Parathyroid adenoma (tissue), 2 donors: ENCODE results near the gene RFC5.

ENCODE experiments used
- H2AFZ ChIP-seq: fragments of 300-600 bp; sonication (generic); one replicate; pipeline ENCODE4 v1.7.0; 2017; ENCODE audit warnings: antibody characterized with exemption, mild to moderate bottlenecking
- H3K27ac ChIP-seq: fragments of 300-600 bp; sonication (generic); one replicate; pipeline ENCODE4 v1.7.0; 2017
- H3K27me3 ChIP-seq: fragments of 300-600 bp; sonication (generic); one replicate; pipeline ENCODE4 v1.7.0; 2017; ENCODE audit warnings: low read length; ENCODE audit not compliant: control insufficient read depth, insufficient read depth
- H3K36me3 ChIP-seq: fragments of 300-600 bp; sonication (generic); one replicate; pipeline ENCODE4 v1.7.0; 2017; ENCODE audit warnings: low read length; ENCODE audit not compliant: control insufficient read depth, insufficient read depth
- H3K4me1 ChIP-seq: fragments of 300-600 bp; sonication (generic); one replicate; pipeline ENCODE4 v1.7.0; 2017; ENCODE audit warnings: control low read depth
- H3K4me2 ChIP-seq: fragments of 300-600 bp; sonication (generic); one replicate; pipeline ENCODE4 v1.7.0; 2017; ENCODE audit warnings: low read length
- H3K4me3 ChIP-seq: fragments of 300-600 bp; sonication (generic); one replicate; pipeline ENCODE4 v1.7.0; 2017; ENCODE audit warnings: low read depth, low read length
- H3K79me2 ChIP-seq: fragments of 300-600 bp; sonication (generic); one replicate; pipeline ENCODE4 v1.7.0; 2017; ENCODE audit warnings: control low read depth
- H3K9ac ChIP-seq: fragments of 300-600 bp; sonication (generic); one replicate; pipeline ENCODE4 v1.7.0; 2017; ENCODE audit warnings: mild to moderate bottlenecking
- H3K9me3 ChIP-seq: fragments of 300-600 bp; sonication (generic); one replicate; pipeline ENCODE4 v1.7.0; 2017; ENCODE audit warnings: low read length; ENCODE audit not compliant: control insufficient read depth
- CTCF ChIP-seq: fragments of 300-600 bp; sonication (generic); IDR thresholded peaks from one replicate; pipeline ENCODE4 v1.7.0; 2017; ENCODE audit warnings: antibody characterized with exemption, mild to moderate bottlenecking
- donor health status: primary hyperparathyroidism.

The RFC5 gene

DNA sequence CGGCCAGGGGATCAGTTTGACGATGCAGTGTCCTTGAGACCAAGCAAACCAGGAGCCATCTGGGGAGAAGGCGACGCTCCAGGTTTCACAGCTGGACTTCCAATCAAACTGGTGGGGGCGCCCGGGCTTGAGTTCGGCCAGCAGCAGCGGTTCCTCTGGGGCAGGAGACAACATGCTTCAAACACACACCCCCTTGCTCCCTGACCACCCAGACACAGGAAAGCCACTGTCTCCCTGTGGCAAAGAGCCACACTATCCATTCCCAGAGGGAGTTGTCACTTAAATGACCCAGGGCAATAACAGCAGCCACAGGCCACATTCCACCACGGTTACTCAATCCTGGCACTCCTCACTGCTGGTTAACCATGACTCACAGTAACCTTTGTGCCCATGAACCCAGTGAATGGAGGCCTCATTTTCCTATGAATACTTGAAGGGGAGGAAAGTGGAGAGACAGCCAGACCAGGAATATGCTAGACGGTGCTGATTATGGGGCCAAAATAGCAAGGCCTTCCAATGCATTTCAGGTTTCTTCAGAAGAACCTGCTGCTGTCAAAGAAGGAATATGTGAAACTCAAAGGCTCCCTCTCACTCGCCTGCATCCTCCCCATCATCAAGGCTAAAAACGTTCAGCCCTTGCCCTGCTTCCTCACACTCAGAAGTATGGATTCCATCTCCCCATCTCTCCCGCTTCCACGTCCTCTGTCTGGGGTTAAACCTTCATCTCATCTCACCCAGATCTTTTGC lies 36.0 kb downstream of the RFC5 start:
- Histone ChIP-seq H3K27me3 (no peaks in the 10 kb centered on the region), H3K9ac (no peak overlapping the region), H3K4me1 (peaks cover 10% of the 10 kb centered on the region), H3K4me2 (no peak overlapping the region), H3K36me3 (no peaks in the 10 kb centered on the region), H3K27ac (peak overlapping the region; percentile 15), H2AFZ (no peak overlapping the region), H3K9me3 (no peaks in the 10 kb centered on the region), H3K79me2 (peaks cover 14% of the 10 kb centered on the region), H3K4me3 (no peak overlapping the region)
- no peak for TF ChIP-seq CTCF

- Histone ChIP-seq H3K79me2 (peaks cover 9% of the 10 kb centered on the region), H3K9me3 (no peaks in the 10 kb centered on the region), H3K4me2 (no peak overlapping the region), H3K27me3 (no peaks in the 10 kb centered on the region), H2AFZ (no peak overlapping the region), H3K4me1 (peaks cover 10% of the 10 kb centered on the region), H3K27ac (peak overlapping the region; percentile 15), H3K9ac (no peak overlapping the region), H3K4me3 (no peak overlapping the region), H3K36me3 (no peaks in the 10 kb centered on the region)
- no peak for TF ChIP-seq CTCF
These were observed 36.8 kb downstream of the RFC5 start for GRCh38 chr12:118053071-118053985.

- Histone ChIP-seq H3K4me2 (no peak overlapping the region), H3K9ac (no peak overlapping the region), H3K27ac (no peak overlapping the region), H3K4me3 (no peak overlapping the region), H2AFZ (no peak overlapping the region), H3K79me2 (peaks cover 6% of the 10 kb centered on the region), H3K27me3 (no peaks in the 10 kb centered on the region), H3K36me3 (no peaks in the 10 kb centered on the region), H3K9me3 (no peaks in the 10 kb centered on the region), H3K4me1 (peaks cover 16% of the 10 kb centered on the region)
- TF ChIP-seq CTCF = peak; percentile 58
These were observed 38.6 kb downstream of the RFC5 start for GRCh38 chr12:118055144-118055557.

- Histone ChIP-seq H3K27ac (peak overlapping the region; percentile 20), H3K4me1 (peaks cover 16% of the 10 kb centered on the region), H3K9ac (no peak overlapping the region)
These were observed 39.6 kb downstream of the RFC5 start for GRCh38 chr12:118055865-118056773.

More at GRCh38 chr12:118055865-118056773, 39.6 kb downstream of the RFC5 start:
- Histone ChIP-seq H3K4me3 (no peak overlapping the region), H3K9me3 (no peaks in the 10 kb centered on the region), H3K36me3 (no peaks in the 10 kb centered on the region), H3K27me3 (no peaks in the 10 kb centered on the region), H3K79me2 (peaks cover 6% of the 10 kb centered on the region), H2AFZ (no peak overlapping the region), H3K4me2 (no peak overlapping the region)
- no peak for TF ChIP-seq CTCF
